LNCaP clone FGC (cell line): ENCODE measurements around the gene FAM124A.

Experiments
- DNase-seq: peaks from one replicate; pipeline ENCODE4 v3.0.0-alpha.2; 2011; ENCODE audit warnings: low read depth
- H3K4me3 ChIP-seq: 2 replicates; pipeline ENCODE4 v1.5.1; 2011; ENCODE audit warnings: mild to moderate bottlenecking, low read depth, low read length, control low read depth
- CTCF ChIP-seq: IDR thresholded peaks from 2 replicates; pipeline ENCODE4 v1.5.1; 2012; ENCODE audit warnings: mild to moderate bottlenecking; ENCODE audit not compliant: control insufficient read depth, insufficient read depth; ENCODE audit errors: extremely low read depth

Gene FAM124A

DNA sequence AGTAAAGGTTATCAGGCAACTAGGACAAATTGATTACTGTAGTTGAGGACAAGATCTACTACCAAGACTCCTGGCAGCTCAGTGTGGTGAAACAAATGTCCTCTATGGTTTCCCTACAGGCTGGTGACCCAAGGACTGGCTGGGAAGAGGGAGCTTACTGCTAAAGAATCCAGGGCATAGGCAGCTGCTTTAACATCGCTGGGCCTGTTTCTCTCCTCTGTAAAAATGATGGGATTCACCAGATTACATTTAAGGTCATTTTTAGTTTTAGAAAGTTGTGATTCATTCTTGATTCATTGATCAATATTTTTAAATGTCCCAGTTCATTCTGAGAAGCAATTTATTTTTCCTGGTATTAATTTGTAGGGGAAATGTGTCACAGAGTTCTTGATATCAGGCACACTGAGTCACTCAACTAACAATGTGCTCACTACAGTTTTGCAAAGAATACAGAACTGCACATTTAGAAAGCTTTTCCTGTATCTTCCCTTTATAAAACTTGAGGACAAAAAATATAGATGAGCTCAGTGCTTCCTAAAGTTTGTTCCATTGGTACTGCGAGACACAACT lies 19.6 kb upstream of the FAM124A start:
- H3K4me3 ChIP-seq, result no peak overlapping the region
- no peak for TF ChIP-seq CTCF
- DNase-seq, result no peak

- no peak for TF ChIP-seq CTCF
- DNase-seq, result no peak
- H3K4me3 ChIP-seq, result no peak overlapping the region
These were observed 15.6 kb upstream of the FAM124A start for GRCh38 chr13:51206584-51206983.

DNA sequence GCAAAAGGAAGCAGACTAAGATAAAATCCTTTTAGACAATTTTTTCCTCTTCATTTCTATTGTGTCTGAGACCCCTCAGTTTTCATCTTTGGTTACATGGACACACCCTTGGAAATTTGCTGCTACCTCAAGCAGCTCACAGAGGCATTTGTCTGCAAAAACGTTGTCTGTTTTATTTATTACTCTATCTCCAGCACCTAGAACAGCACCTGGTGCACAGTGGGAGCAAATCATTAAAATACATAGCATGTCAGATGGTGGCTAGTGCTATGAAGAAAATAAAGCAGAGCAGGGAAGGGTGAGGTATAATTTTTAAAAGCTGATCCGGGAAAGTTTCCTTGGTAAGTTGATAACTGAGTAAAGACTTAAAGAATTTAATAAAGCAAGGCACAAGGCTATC lies 14.3 kb upstream of the FAM124A start:
- H3K4me3 ChIP-seq, result no peak overlapping the region
- no peak for TF ChIP-seq CTCF
- DNase-seq, result no peak

DNA sequence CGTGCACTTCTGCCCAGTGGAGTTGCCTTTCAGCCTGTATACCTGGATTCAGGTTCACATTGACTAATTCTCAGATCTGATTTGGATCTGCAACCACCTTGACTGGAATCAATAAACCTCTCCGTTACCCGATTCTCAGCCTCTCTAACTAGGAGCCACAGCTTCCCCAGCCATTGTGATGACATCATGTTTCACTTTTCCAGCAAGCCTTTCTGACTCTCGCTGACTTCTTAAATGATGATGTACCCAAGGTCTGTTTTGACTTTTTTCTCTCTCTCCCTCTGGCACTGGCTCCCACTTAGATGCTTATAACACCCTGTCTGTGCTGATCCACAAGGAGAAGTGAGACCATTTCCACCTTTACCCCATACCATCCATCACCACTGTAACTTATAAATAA lies 13.5 kb upstream of the FAM124A start:
- no peak for DNase-seq
- no peak for TF ChIP-seq CTCF

GRCh38 chr13:51211910-51212309 lies 10.3 kb upstream of the FAM124A start:
- H3K4me3 ChIP-seq, result no peak overlapping the region
- no peak for DNase-seq
- TF ChIP-seq CTCF, result no peak

More for the DNA sequence above, 13.5 kb upstream of the FAM124A start:
- H3K4me3 ChIP-seq, result no peak overlapping the region

- DNase-seq, result no peak
- no peak for TF ChIP-seq CTCF
- no peak overlapping the region for H3K4me3 ChIP-seq
These were observed 9.4 kb upstream of the FAM124A start for GRCh38 chr13:51212758-51213157.

GRCh38 chr13:51213173-51213728 lies 8.9 kb upstream of the FAM124A start:
- H3K4me3 ChIP-seq, result no peak overlapping the region
- DNase-seq, result no peak
- no peak for TF ChIP-seq CTCF
